Retinal pigment epithelial cell (primary cell): ENCODE results near the gene KCNIP2.

ENCODE experiments used
- DNase-seq: peaks from one replicate; pipeline ENCODE4 v3.0.0-alpha.2; 2010; ENCODE audit warnings: low read depth
- H3K4me3 ChIP-seq: 2 replicates; pipeline ENCODE4 v1.5.1; 2011; ENCODE audit warnings: mild to moderate bottlenecking, low read length, control low read depth, moderate library complexity
- TF ChIP-seq, protein P1 (sequence below): conservative IDR thresholded peaks from 2 replicates; pipeline ENCODE4 v1.5.1; 2011; ENCODE audit warnings: low read depth, low read length, control low read depth, inconsistent platforms

Gene KCNIP2

DNA sequence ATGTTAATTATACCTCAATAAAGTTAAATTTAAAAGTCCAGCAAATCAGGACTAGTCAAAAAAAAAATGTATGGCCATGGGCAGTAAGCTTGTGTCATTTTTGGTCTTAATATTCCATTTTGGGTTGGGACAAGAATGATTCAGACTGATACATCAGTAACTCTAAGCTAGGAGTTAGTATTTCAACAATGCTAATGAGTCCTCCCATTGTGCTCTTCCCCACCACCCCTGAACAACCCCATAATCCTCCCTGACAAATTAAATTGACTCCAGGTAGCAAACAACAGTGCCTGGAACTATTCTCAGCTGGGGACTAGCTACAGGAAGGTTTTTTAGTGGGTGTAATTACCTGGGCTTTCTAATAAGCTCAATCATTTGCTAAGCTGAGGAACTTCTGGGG is 30.7 kb upstream of the KCNIP2 start:
- DNase-seq, result no peak
- no peak overlapping the region for H3K4me3 ChIP-seq
- TF ChIP-seq, protein P1, sequence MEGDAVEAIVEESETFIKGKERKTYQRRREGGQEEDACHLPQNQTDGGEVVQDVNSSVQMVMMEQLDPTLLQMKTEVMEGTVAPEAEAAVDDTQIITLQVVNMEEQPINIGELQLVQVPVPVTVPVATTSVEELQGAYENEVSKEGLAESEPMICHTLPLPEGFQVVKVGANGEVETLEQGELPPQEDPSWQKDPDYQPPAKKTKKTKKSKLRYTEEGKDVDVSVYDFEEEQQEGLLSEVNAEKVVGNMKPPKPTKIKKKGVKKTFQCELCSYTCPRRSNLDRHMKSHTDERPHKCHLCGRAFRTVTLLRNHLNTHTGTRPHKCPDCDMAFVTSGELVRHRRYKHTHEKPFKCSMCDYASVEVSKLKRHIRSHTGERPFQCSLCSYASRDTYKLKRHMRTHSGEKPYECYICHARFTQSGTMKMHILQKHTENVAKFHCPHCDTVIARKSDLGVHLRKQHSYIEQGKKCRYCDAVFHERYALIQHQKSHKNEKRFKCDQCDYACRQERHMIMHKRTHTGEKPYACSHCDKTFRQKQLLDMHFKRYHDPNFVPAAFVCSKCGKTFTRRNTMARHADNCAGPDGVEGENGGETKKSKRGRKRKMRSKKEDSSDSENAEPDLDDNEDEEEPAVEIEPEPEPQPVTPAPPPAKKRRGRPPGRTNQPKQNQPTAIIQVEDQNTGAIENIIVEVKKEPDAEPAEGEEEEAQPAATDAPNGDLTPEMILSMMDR, result no peak

DNA sequence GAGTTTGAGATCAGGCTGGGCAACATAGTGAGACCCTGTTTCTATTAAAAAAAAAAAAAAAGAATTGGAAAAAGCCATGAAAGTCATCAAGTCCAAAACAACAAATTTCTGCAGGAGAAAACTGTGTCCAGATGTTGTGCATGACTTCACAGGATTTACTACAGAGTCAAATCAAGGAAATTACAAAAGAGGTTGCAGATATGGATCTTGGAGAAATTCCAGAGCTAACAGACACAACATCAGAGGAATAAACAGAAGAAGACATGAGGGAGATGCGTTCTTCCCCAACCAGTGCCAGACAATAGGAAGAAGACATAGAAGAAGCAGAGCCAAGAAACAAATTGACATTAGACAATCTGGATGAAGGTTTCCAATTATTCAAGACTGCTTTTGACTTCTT is 24.3 kb upstream of the KCNIP2 start:
- DNase-seq, result no peak
- no peak overlapping the region for H3K4me3 ChIP-seq
- TF ChIP-seq, protein P1, result no peak

DNA sequence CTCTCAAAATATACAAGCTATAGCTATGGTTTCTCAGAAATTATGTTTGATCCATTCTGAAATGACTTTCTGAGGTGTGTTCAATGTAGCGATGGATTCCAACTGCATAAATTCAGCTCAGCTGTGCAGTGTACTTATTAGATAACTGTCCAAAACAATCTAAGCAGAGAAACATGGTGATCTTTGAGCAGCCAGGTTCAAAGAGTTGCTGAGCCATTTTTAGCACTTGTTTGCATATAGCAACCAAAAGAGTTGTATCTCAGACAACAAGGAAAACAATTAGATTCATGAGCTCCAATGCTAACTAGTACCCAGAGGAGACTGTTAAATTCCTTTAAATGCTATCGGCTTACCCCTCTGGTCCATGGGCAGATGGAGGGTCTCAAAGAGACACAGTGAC is 15.9 kb upstream of the KCNIP2 start:
- H3K4me3 ChIP-seq, result no peak overlapping the region
- DNase-seq, result no peak
- TF ChIP-seq, protein P1, result no peak

DNA sequence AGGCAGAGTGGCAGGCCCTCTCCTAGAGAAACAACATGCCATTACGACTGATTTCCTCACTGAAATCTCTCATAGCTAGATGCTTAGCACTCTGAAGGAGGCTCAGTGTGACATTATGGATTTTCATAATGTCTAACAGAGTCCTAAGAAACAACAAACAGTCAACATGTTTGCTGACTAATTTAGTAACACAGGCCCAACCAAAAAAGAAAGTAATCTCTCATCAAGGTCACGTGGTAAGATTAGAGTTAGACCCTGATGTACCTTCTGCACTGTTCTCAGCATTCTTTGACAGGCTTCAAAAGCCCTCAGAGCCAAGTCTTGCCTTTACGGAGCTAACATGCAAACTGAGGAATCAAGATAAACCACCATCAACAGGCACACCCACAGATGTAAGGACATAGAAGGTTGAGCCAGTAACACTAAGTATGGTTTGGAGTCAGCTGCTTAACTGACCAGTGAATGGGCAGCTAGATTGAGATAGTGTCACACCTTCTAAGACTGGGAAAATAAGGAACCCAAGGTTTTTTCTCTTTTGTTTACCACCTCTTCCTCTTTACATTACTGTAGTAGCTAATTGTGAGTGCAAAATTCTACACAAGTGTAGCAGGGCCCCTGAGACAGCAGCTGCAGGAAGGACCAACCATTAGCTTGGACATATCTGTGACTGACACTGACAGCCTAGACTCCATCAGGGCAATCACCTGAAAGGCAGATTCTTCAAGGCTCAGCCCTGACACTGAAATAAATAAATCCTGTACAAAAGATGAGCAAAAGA is 15.3 kb upstream of the KCNIP2 start:
- TF ChIP-seq, protein P1, result no peak
- no peak overlapping the region for H3K4me3 ChIP-seq
- DNase-seq, result no peak

DNA sequence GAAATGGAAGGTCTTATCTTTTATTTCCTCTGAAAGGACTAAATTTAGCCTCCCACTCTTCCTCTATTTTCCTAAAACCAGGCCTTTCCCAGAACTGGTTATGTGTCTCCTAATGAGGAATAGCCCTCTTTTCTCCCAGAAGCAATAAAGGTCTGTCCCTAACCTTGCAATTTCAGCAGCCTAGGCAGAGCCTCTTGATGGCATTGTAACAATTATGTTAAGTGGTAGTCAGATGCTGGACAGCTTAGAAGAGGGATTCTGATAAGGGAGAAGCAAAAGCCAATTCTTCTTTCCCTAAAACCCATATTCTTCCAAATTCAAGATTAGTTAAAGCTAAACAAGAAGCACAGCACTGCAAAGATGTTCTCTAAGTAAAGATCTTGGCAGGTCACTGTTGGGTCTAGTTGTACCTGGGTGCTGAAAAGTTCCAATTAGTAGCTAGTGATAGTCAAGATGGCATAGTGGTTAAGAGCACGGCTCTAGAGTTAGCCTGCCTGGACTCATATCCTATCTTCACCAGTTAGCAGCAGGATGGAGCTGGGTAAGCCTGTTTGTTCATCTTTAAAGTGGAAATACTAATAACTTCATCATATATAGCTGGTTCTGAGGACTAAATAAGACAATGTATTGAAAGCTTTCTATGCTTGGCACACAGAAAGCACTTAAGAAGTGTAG is 14.3 kb upstream of the KCNIP2 start:
- no peak overlapping the region for H3K4me3 ChIP-seq
- no peak for DNase-seq
- TF ChIP-seq, protein P1, result no peak

DNA sequence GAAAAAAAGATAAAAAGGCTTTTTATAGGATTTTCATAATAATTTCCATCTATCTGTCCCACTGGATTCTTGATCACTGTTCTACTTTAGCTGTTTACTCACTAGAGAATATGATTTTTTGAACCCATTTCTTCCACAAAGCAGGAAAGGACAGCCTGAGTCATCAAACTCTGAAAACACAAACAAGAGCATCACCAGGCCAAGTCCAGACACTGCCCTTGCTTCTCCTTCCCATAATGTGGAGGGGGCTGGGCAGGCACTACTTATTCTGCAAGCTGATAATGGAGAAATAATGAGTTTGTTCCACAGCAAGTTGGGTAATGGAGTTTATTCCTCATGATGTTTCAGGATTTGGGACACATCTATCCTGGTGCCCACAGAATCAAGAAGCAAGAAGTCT is 13.0 kb upstream of the KCNIP2 start:
- DNase-seq, result no peak
- TF ChIP-seq, protein P1, result no peak
- no peak overlapping the region for H3K4me3 ChIP-seq

DNA sequence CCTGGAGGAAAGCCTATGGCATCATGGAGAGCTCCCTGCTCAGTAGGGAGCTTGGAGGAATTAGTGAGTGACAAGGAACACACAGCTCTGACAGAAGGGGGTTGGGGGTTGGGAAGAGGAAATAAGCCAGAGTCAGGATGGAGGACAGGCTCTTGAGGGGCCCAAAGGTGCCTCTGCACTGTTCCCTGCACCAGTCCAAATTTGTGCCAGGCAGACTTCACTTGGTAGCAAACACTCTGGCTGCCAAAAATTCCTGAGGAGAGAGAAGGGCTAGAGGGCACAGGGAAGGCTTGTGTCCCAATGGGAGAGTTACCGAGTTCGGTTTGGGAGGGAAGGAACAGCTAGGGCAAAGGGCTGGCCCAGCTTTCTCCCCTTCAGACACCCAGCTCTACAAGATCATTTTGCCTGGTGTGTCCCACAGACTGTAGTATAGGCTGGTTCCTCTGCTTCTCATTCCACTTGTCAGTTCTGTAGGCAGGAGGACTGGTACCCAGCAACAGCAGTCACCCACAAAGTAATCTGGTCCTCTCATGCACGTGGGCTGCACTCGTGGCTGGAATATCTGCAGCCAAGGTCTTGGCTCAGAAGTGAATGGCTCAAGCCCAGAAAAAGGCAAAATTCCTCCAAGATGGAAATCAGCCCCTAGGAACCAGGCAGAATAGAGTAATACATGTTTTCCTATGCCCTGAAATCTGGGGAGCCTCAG is 8.0 kb upstream of the KCNIP2 start:
- no peak for DNase-seq
- TF ChIP-seq, protein P1, result no peak
- no peak overlapping the region for H3K4me3 ChIP-seq
